Ovary (tissue), 9 donors: ENCODE results near the gene UBE2S. TPM values are rescaled to one million over a fixed set of nuclear protein-coding genes. Genes with fewer than 3 reads are reported as not detected.

Source experiments
- DNase-seq, 5 donors: peaks; one replicate each; pipeline ENCODE4 v3.0.0-alpha.2; 2019 to 2020
- H3K27ac ChIP-seq, 2 donors: fragments of 200-600 bp; one replicate each; pipeline versions ENCODE4 v1.5.1 to v1.8.0; 2019 to 2022
- H3K27me3 ChIP-seq: fragments of 200-600 bp; one replicate; pipeline ENCODE4 v1.8.0; 2022
- H3K36me3 ChIP-seq: fragments of 200-600 bp; sonication (generic); one replicate; pipeline ENCODE4 v1.5.1; 2019
- H3K4me1 ChIP-seq: one replicate; pipeline ENCODE4 v1.8.1; 2013; ENCODE audit warnings: mild to moderate bottlenecking, moderate library complexity; ENCODE audit not compliant: insufficient read depth
- H3K4me3 ChIP-seq: fragments of 200-600 bp; sonication (generic); one replicate; pipeline ENCODE4 v1.5.1; 2017
- H3K9me3 ChIP-seq, 2 donors: fragments of 200-600 bp in 1 of 2; sonication (generic) in 1 of 2; one replicate each; pipeline versions ENCODE4 v1.5.1 to v1.8.1; 2013 to 2019; ENCODE audit warnings: mild to moderate bottlenecking in 1 of 2, moderate library complexity in 1 of 2
- CTCF ChIP-seq, 3 donors: fragments of 450-650 bp in 2 of 3; fragments of 200-600 bp in 1 of 3; IDR thresholded peaks; one replicate each; pipeline versions ENCODE4 v1.5.1 to v1.8.0; 2016 to 2022; ENCODE audit warnings: antibody characterized with exemption in 3 of 3, mild to moderate bottlenecking in 1 of 3
- EP300 ChIP-seq: sonication (generic); formaldehyde crosslinking; IDR thresholded peaks from one replicate; pipeline ENCODE4 v1.6.1; 2017; ENCODE audit warnings: antibody characterized with exemption
- POLR2A ChIP-seq: fragments of 450-650 bp; IDR thresholded peaks from one replicate; pipeline ENCODE4 v1.6.1; 2017; ENCODE audit warnings: antibody characterized with exemption, mild to moderate bottlenecking, moderate library complexity
- WGBS, 3 donors: extraction: QIAGEN DNeasy Blood & Tissue Kit in 1 of 3; methylation state at CpG; one replicate each; pipeline versions ENCODE4 v1.1.5 to v1.1.7; 2013 to 2017; 5-methylcytosine and 5-hydroxymethylcytosine counted together
- intact Hi-C, 4 donors: fragments of 100-400 bp; cut with DNase I; formaldehyde crosslinking; loops; one replicate each; pipeline versions ENCODE4 v1.11.0 to v1.15.1; 2022 to 2023
- polyA plus RNA-seq, 2 donors: library from polyadenylated mRNA; stranded (reverse); fragments of 200-250 nt in 1 of 2; fragments of 350-450 nt in 1 of 2; fragmentation: Illumina TruSeq in 1 of 2; extraction: RNeasy Lipid Tissue Mini Kit (QIAGEN cat#74804) in 1 of 2; gene quantifications; one replicate each; pipeline ENCODE4 v1.2.3, GENCODE V29; 2013 to 2014
- total RNA-seq, 7 donors: library from RNA; depleted of rRNA in 2 of 7; stranded (reverse); fragments of >200 nt in 2 of 7; fragmentation: NEBNext Ultra II Directional in 3 of 7; extraction: Animal tissue kit (Norgen Biotek cat#: 25700) in 3 of 7; gene quantifications; one replicate each; pipeline versions ENCODE4 v1.1.0 to v1.2.4, GENCODE V29; 2016 to 2023
- donor health status: DM: no; HTN: no; CAD: no; lungs with moderate emphysema.
- donor health status: DM: no; HTN: no; CAD: no.
- donor health status: Bipolar disorder and iron deficiency.
- donor health status: DM: yes; HTN: yes; CAD: no.
- donor health status: DM: no; HTN: no; CAD: no.
- donor health status: DM: yes; HTN: yes; CAD: no.

The UBE2S gene
- total and polyA plus RNA-seq, 9 donors: 3.2 to 30.1 (median 16.1) TPM

- no peak overlapping the region for H3K27ac ChIP-seq
- no peaks in the 10 kb centered on the region for H3K27me3 ChIP-seq
- intact Hi-C loops: no loop called here
- no peaks in the 10 kb centered on the region for H3K4me1 ChIP-seq
- H3K36me3 ChIP-seq: no peaks in the 10 kb centered on the region
- WGBS, 3 donors: 78 to 84% (median 83%) methylated on average over 14 of the region's 14 CpGs
- TF ChIP-seq EP300: no peak
- TF ChIP-seq POLR2A: no peak
- TF ChIP-seq CTCF (IDR thresholded peaks at IDR 0.05): no peak
- no peaks in the 10 kb centered on the region for H3K9me3 ChIP-seq
- no peak overlapping the region for H3K4me3 ChIP-seq
- no peak for DNase-seq
Observed at GRCh38 chr19:55400281-55401087, 7.1 kb downstream of the UBE2S start.

GRCh38 chr19:55398200-55398925 lies 9.2 kb downstream of the UBE2S start:
- Histone ChIP-seq H3K4me3 (no peak overlapping the region), H3K27me3 (no peaks in the 10 kb centered on the region), H3K36me3 (no peaks in the 10 kb centered on the region), H3K9me3 (no peaks in the 10 kb centered on the region), H3K27ac (no peak overlapping the region), H3K4me1 (no peaks in the 10 kb centered on the region)
- 77 to 89% (median 88%) methylated on average over 12 of the region's 12 CpGs for WGBS, 3 donors
- TF ChIP-seq EP300 (no peak), POLR2A (no peak), CTCF (IDR thresholded peaks at IDR 0.05) (no peak)
- no peak for DNase-seq
- intact Hi-C loops: no loop called here

GRCh38 chr19:55392820-55393761 lies 14.5 kb downstream of the UBE2S start:
- no peaks in the 10 kb centered on the region for H3K27me3 ChIP-seq
- no peak overlapping the region for H3K4me3 ChIP-seq
- no peak for DNase-seq
- no peak for TF ChIP-seq EP300
- TF ChIP-seq CTCF (IDR thresholded peaks at IDR 0.05): no peak
- no peak for TF ChIP-seq POLR2A
- H3K9me3 ChIP-seq: no peaks in the 10 kb centered on the region
- 61 to 68% (median 67%) methylated on average over 18 of the region's 18 CpGs for WGBS, 3 donors
- peaks cover 3% of the 10 kb centered on the region for H3K4me1 ChIP-seq
- no peak overlapping the region for H3K27ac ChIP-seq
- intact Hi-C loops: no loop called here
- H3K36me3 ChIP-seq: no peaks in the 10 kb centered on the region
